ENCODE data around the gene CNTNAP2.
"Not testable (repeated sequence)": the region's sequence is repeated elsewhere in the genome, so short reads cannot be mapped to it uniquely, and the experiment has no call there.

Gene CNTNAP2

GRCh38 chr7:146791344-146792285 lies 675.0 kb downstream of the CNTNAP2 start:
- no peak for FAIRE-seq

- no peak for FAIRE-seq
These were observed 688.0 kb downstream of the CNTNAP2 start for GRCh38 chr7:146804620-146805019.

- no peak for FAIRE-seq
These were observed 688.5 kb downstream of the CNTNAP2 start for GRCh38 chr7:146805082-146805481.

GRCh38 chr7:146826329-146826728 lies 709.7 kb downstream of the CNTNAP2 start:
- FAIRE-seq: no peak

GRCh38 chr7:146830686-146831085 lies 714.1 kb downstream of the CNTNAP2 start:
- FAIRE-seq: no peak

- FAIRE-seq: no peak
These were observed 715.3 kb downstream of the CNTNAP2 start for GRCh38 chr7:146831875-146832274.

- no peak for FAIRE-seq
These were observed 727.8 kb downstream of the CNTNAP2 start for GRCh38 chr7:146844405-146844804.

- no peak for FAIRE-seq
These were observed 742.1 kb downstream of the CNTNAP2 start for GRCh38 chr7:146858690-146859089.

GRCh38 chr7:146861701-146862100 lies 745.1 kb downstream of the CNTNAP2 start:
- FAIRE-seq: no peak

GRCh38 chr7:146862415-146862814 lies 745.8 kb downstream of the CNTNAP2 start:
- FAIRE-seq: no peak

- FAIRE-seq: no peak
These were observed 748.0 kb downstream of the CNTNAP2 start for GRCh38 chr7:146864644-146865043.

- no peak for FAIRE-seq
These were observed 749.1 kb downstream of the CNTNAP2 start for GRCh38 chr7:146865696-146866095.

- no peak for FAIRE-seq
These were observed 758.1 kb downstream of the CNTNAP2 start for GRCh38 chr7:146874722-146875121.

- FAIRE-seq: no peak
These were observed 758.7 kb downstream of the CNTNAP2 start for GRCh38 chr7:146875237-146875785.

GRCh38 chr7:146875981-146876380 lies 759.4 kb downstream of the CNTNAP2 start:
- no peak for FAIRE-seq

- FAIRE-seq: no peak
These were observed 759.8 kb downstream of the CNTNAP2 start for GRCh38 chr7:146876411-146876810.

- no peak for FAIRE-seq
These were observed 762.3 kb downstream of the CNTNAP2 start for GRCh38 chr7:146878901-146879300.

- no peak for FAIRE-seq
These were observed 768.6 kb downstream of the CNTNAP2 start for GRCh38 chr7:146885231-146885630.

GRCh38 chr7:146889806-146890555 lies 773.4 kb downstream of the CNTNAP2 start:
- no peak for FAIRE-seq

- no peak for FAIRE-seq
These were observed 775.5 kb downstream of the CNTNAP2 start for GRCh38 chr7:146892151-146892550.

GRCh38 chr7:146894927-146895326 lies 778.3 kb downstream of the CNTNAP2 start:
- FAIRE-seq: no peak

GRCh38 chr7:146902266-146902665 lies 785.7 kb downstream of the CNTNAP2 start:
- no peak for FAIRE-seq

- no peak for FAIRE-seq
These were observed 786.1 kb downstream of the CNTNAP2 start for GRCh38 chr7:146902728-146903127.

- not testable (repeated sequence) for FAIRE-seq
These were observed 789.1 kb downstream of the CNTNAP2 start for GRCh38 chr7:146905746-146906145.
